ENCODE results near the gene CSF1R.

DNA sequence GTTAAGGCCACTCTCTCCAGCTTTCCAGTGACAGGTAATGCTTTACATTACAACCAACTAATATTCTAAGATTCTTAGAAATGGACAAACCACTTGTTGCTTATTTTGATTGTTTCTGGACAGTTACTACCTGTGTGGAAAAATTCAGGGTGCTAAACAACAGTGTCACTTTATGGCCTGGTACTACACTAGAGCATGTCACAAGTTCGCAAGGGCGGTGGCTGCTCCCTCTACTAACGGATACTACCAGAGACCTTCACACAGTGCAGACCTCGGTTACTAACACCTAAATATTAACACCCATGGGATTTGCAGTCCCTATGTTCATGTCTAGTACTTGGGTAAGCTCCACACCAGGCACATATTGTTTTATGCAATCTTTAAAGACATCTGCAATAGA is 72.4 kb downstream of the CSF1R start:
- TF ChIP-seq, protein P1, sequence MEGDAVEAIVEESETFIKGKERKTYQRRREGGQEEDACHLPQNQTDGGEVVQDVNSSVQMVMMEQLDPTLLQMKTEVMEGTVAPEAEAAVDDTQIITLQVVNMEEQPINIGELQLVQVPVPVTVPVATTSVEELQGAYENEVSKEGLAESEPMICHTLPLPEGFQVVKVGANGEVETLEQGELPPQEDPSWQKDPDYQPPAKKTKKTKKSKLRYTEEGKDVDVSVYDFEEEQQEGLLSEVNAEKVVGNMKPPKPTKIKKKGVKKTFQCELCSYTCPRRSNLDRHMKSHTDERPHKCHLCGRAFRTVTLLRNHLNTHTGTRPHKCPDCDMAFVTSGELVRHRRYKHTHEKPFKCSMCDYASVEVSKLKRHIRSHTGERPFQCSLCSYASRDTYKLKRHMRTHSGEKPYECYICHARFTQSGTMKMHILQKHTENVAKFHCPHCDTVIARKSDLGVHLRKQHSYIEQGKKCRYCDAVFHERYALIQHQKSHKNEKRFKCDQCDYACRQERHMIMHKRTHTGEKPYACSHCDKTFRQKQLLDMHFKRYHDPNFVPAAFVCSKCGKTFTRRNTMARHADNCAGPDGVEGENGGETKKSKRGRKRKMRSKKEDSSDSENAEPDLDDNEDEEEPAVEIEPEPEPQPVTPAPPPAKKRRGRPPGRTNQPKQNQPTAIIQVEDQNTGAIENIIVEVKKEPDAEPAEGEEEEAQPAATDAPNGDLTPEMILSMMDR (IDR thresholded peaks at IDR 0.05; ENCODE audit: borderline replicate concordance, extremely low read depth, low read length, poor library complexity, severe bottlenecking) = no peak
- no peak for TF ChIP-seq EZH2 (IDR thresholded peaks at IDR 0.05; ENCODE audit: borderline replicate concordance, low read depth, low read length, severe bottlenecking)
